HG03064 (cell line): ENCODE results near the gene GTF2IRD1.
"Not testable (repeated sequence)": the region's sequence is repeated elsewhere in the genome, so short reads cannot be mapped to it uniquely, and the experiment has no call there.

ENCODE experiments used
- ATAC-seq: cut with Tn5 transposase; IDR thresholded peaks from one replicate; pipeline ENCODE4 v1.9.1; 2021; ENCODE audit warnings: low read depth; ENCODE audit not compliant: unreplicated experiment

GTF2IRD1 gene

GRCh38 chr7:74507538-74508319 is 54.0 kb downstream of the GTF2IRD1 start:
- no peak for ATAC-seq

- ATAC-seq: not testable (repeated sequence)
These were observed 55.7 kb downstream of the GTF2IRD1 start for GRCh38 chr7:74509453-74509852.

DNA sequence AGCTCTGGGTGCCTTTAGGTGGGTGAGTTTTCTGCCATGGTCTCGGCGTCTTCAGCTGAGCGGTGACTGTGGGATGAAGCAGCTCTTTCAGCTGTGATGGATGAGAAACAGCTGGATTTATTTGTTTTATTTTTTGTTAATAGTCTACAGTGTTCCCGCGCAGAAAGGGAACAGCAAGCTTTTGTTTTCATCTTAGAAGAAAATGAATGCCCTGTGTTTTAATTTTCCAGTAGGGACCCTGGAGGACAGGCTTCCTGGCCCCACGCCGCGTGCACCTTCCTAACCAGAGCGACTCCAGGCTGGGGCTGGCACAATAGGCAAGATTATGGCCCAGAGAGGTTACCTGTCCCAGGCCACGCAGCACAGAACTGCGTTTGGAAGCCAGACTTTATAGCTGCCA is 57.6 kb downstream of the GTF2IRD1 start:
- ATAC-seq: no peak

DNA sequence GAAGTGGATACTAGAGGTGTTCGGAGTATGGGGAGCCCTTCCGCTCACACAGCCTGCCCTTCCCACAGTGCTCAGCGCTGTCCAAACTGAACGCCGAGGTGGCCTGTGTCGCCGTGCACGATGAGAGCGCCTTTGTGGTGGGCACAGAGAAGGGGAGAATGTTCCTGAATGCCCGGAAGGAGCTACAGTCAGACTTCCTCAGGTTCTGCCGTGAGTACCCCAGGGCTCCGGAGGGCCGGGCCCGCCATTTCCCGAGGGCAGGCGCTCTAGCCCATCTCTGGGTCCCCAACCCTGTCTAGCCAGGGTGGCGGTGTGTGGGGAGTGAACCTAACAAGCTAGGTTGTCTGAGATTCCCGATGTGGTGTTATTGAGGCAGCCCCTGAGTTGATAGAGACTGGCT is 59.1 kb downstream of the GTF2IRD1 start:
- ATAC-seq: no peak

DNA sequence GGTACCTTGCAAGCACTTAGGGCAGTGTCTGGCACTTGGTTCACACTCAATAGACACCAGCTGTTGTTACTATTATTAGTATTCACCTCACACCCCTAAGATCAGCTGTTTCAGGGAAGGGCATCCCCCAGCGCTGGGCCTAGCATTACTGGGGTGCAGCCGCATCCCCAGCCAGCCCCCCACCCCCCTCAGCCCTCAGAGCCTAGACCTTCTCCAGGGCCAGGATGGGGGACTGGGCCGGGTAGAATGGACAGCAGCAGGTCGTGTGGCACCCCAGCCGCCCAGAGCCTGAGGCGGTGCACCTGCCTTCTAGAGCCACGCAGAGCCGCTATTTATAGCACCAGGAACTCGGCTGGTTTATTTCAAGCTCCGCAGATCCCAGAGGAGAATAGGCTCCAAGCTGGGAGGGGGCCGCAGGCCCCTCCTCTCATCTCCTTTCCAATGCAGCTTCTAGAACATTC is 60.5 kb downstream of the GTF2IRD1 start:
- ATAC-seq: no peak

GRCh38 chr7:74515276-74515675 is 61.6 kb downstream of the GTF2IRD1 start:
- ATAC-seq: no peak

DNA sequence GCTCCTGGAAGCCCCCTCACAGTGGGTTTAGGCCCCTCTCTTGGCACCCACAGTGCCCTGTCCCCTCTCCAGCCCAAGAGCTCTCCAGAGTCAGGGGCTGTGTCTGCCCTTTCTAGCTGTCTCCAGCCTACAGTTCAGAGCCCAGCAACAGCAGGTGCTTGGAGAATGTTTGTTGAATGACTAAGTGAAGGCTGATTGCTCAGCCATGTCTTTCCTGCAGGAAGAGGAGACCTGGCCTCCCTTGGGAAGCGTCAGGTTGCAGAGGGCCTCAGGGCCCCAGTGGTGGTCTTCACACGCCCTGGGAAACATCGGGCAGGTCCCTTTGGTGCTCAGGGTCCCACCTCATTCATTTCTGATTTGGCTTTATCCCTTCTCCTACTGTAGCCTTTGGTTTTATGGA is 62.5 kb downstream of the GTF2IRD1 start:
- no peak for ATAC-seq

- no peak for ATAC-seq
These were observed 64.3 kb downstream of the GTF2IRD1 start for GRCh38 chr7:74518041-74518440.

GRCh38 chr7:74518654-74519053 is 64.9 kb downstream of the GTF2IRD1 start:
- ATAC-seq: no peak

GRCh38 chr7:74519395-74519794 is 65.7 kb downstream of the GTF2IRD1 start:
- ATAC-seq: no peak

DNA sequence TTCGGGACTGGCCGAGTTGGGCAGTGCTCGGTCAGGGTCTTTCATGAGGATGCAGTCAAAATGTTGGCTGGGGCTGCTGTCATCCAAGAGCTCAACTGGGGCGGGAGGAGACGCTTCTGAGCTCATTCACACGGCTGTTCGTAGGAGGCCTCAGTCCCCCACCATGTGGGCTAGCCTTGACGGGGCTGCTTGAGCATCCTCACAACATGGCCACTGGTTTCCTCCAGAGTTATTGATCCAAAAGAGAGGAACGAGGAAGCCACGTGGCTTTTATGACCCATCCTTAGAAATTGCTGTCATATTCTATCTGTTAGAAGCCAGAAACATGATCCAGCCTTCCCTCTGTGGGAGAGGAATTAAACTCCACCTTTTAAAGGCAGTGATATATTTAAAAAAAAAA is 68.1 kb downstream of the GTF2IRD1 start:
- ATAC-seq: no peak

DNA sequence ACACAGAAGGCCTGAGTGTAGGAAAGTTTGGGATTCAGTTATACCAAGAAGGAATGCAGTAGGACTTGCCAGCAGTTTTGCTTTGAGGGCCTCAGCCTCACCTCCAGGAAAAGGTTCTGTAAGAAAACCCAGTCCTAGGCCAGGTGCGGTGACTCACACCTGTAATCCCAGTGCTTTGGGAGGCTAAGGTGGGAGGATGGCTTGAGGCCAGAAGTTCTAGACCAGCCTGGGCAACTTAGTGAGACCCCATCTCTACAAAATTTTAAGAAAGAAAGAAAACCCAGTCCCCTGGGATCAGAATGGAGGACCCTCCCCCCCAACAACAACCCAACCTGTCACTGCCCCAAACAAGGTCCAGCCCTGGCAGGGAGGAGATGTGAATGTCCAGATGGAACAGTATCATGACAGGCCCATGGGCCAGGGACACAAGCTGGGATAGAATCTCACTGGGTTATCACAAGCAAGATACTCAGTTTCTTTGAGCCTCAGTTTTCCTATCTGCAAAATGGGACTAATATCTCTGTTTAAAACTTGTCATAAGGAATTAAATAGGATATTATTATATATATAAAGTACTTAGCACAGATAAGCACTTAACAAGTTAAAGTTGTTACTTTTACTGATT is 68.7 kb downstream of the GTF2IRD1 start:
- ATAC-seq: no peak

DNA sequence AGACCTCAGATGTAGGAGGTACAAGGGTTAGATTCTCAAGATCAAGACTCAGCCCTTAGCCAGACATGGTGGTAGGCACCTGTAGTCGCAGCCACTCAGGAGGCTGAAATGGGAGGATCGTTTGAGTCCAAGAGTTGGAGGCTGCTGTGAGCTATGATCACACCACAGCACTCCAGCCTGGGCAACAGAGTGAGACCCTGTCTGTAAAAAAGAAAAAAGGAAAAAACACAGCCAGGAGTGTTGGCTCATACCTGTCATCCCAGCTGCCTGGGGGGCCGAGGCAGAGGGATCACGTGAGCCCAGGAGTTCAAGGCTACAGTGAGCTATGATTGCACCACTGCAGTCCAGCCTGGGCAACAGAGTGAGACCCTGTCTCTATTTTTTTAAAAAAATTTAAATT is 69.3 kb downstream of the GTF2IRD1 start:
- no peak for ATAC-seq

GRCh38 chr7:74525140-74525539 is 71.4 kb downstream of the GTF2IRD1 start:
- ATAC-seq: no peak

- ATAC-seq: no peak
These were observed 72.2 kb downstream of the GTF2IRD1 start for GRCh38 chr7:74525881-74526280.

GRCh38 chr7:74526780-74527179 is 73.1 kb downstream of the GTF2IRD1 start:
- ATAC-seq: no peak

DNA sequence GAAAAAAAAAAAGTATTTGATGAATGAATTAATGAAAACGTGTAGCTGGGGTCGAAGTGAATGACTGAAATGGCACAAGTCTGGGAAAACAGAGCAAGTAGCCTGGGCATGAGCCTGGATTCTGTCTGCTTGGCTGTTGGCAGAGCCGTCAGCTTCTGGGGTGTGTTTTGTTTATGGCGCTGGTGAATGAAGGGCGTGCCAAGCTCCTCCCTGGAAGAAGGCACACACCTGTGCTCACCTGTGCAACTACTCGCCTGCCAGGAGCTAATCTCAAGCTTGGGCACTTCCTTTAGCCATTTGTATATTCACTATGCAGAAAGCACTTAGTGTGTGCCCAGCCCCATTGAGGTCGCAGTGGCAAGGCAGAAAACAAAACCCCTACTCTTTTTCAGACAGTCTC is 74.1 kb downstream of the GTF2IRD1 start:
- no peak for ATAC-seq

DNA sequence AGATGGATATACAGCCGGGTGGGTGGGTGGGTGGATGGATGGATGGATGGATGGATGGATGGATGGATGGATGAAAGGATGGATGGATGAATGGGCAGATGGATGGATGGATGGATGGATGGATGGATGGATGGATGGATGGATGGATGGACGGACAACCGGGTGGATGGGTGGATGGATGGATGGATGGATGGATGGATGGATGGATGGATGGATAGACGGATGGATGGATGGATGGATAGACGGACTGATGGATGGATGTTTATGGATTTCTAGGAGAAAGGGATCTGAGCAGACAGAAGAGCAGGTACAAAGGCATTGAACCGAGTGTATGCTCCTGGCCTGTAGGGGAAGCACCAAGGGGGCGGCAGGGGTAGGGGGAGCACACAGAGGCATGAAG is 75.1 kb downstream of the GTF2IRD1 start:
- not testable (repeated sequence) for ATAC-seq

- ATAC-seq: no peak
These were observed 82.2 kb downstream of the GTF2IRD1 start for GRCh38 chr7:74535951-74536356.

DNA sequence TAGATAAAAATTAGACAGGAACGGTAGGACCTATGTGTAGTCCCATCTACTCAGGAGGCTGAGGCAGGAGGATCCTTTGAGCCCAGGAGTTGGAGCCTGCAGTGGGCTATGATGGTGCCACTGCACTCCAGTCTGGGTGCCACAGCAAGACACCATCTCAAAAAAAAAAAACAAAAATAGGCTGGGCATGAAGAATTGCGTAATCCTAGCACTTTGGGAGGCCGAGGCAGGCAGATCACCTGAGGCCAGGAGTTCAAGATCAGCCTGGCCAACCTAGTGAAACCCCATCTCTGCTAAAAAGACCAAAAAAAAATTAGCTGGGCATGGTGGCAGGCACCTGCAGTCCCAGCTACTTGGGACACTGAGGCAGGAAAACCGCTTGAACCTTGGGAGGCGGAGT is 88.2 kb downstream of the GTF2IRD1 start:
- not testable (repeated sequence) for ATAC-seq

- ATAC-seq: no peak
These were observed 88.9 kb downstream of the GTF2IRD1 start for GRCh38 chr7:74542558-74543117.
